Urinary bladder (tissue), 4 donors: Measurements from ENCODE around the gene HDLBP. TPM values are rescaled to one million over a fixed set of nuclear protein-coding genes. Genes with fewer than 3 reads are reported as not detected.
"Not testable (repeated sequence)": the region's sequence is repeated elsewhere in the genome, so short reads cannot be mapped to it uniquely, and the experiment has no call there.

Experiments
- DNase-seq: peaks from one replicate; pipeline ENCODE4 v3.0.0-alpha.2; 2015; ENCODE audit errors: extremely low spot score
- H3K27ac ChIP-seq: one replicate; pipeline ENCODE4 v1.5.1; 2013; ENCODE audit warnings: low read depth, mild to moderate bottlenecking, moderate library complexity
- H3K36me3 ChIP-seq: one replicate; pipeline ENCODE4 v1.6.1; 2013; ENCODE audit warnings: mild to moderate bottlenecking, moderate library complexity; ENCODE audit not compliant: insufficient read depth
- H3K4me1 ChIP-seq: one replicate; pipeline ENCODE4 v1.6.1; 2013; ENCODE audit warnings: mild to moderate bottlenecking, moderate library complexity; ENCODE audit not compliant: insufficient read depth
- H3K4me3 ChIP-seq: one replicate; pipeline ENCODE4 v1.5.1; 2013; ENCODE audit warnings: low read depth, low read length
- WGBS: extraction: QIAGEN DNeasy Blood & Tissue Kit; methylation state at CpG from one replicate; pipeline ENCODE4 v1.1.7; 2013; 5-methylcytosine and 5-hydroxymethylcytosine counted together
- polyA plus RNA-seq: library from polyadenylated mRNA; stranded (reverse); fragments of 200-250 nt; gene quantifications from one replicate; pipeline ENCODE4 v1.2.3, GENCODE V29; 2013
- total RNA-seq: library from RNA; depleted of rRNA; stranded (reverse); fragments of >200 nt; gene quantifications from one replicate; pipeline ENCODE4 v1.2.3, GENCODE V29; 2014
- donor health status: healthy with polysubstance abuse.
- donor health status: healthy.

HDLBP gene
- total and polyA plus RNA-seq, 2 donors, result 199 to 588 TPM

DNA sequence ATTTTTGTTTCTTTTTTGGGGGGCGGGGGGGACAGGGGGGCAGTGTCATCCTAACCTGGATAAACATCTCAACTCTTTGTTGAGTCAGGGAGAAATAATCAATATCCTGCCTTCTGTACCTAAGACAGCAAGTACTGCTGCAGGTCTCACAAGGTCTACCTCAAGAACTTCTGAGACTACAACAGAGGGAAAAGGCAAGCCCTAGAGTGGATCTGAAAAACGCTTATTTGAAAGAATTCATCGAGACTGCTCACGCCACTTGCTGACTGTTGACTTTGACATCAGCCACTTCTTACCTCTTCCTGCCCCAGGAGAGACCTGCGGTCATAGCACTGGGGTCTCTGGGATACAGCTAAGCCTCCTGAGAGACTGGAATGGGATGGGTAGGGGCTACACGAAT, 8.4 kb downstream of the HDLBP start:
- no peak for DNase-seq
- H3K36me3 ChIP-seq, result no peaks in the 10 kb centered on the region
- no peak overlapping the region for H3K27ac ChIP-seq
- 87% methylated on average over 6 of the region's 6 CpGs for WGBS
- H3K4me1 ChIP-seq, result peaks cover 3% of the 10 kb centered on the region
- H3K4me3 ChIP-seq, result no peak overlapping the region

DNA sequence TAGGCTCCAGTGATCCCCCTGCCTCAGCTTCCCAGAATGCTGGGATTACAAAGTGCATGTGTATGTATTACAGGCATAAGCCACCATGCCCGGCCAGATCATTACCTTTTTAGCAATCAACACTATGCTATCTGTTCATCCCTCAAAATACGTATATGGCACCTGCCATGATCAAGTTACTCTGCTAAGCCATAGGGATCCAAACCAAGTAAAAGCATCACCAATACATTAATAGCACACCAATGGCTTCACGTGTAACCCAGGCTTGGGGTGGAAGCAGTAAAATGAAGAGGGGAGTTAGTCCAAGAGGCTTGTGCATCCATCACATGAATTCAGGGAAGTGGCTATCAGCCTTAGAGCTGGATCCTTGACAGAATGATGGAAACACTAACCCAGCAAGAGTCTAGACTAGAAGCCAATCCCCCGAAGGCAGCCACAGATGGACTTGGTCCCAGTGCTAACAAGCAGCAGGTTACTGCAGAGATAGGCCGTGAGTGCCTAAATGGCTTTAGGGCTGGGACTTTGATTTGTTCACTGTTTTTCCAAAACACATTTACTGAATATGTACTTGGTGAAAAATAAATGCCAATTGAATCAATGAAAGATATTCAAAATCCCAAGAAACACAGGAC, 11.3 kb downstream of the HDLBP start:
- Histone ChIP-seq H3K4me3 (no peak overlapping the region), H3K27ac (no peak overlapping the region), H3K36me3 (no peaks in the 10 kb centered on the region), H3K4me1 (no peaks in the 10 kb centered on the region)
- DNase-seq, result no peak
- WGBS, result 86% methylated on average over 5 of the region's 5 CpGs

DNA sequence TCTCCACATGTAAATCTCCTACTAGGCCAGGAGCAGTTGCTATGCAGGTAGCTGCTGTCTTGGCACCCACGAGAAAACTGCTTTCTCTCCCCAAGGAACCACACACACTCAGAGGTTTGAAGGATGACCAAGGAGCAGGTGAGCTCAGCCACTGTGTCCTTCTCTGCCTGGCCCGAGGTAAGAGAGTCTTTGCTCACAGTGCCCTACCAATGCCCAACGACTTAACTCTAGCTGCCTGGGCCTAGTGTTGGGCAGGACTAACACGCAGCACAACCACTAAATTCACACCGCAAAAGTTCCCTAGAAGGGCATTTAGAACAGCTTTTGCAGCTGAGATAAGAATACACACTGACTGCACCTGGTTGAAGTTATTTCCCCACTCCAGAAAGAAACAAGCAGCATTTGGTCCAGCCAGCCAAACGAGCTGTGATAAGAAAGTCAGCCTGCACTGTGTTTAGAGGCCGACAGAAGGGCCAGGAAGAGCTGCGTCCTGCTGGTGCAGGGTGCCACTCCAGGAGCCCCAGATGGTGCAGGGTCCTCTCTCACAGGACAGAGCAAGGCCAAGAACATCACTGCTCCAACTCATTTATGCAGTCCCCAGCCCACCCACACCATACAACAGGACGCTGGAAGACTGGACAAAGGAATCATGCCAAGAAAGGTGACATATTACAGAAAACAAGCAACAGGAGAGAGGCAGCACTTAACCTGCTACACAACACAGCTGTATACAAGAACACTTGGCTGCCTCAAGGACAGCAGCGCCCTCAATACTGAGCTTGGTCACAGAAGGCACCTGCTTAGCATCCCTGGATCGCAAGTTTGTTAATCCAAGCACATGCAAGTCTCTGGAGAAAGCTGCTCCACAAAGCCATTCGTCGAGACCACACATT, 12.5 kb downstream of the HDLBP start:
- no peak overlapping the region for H3K27ac ChIP-seq
- no peak overlapping the region for H3K4me3 ChIP-seq
- no peaks in the 10 kb centered on the region for H3K4me1 ChIP-seq
- DNase-seq, result no peak
- WGBS, result 67% methylated on average over 13 of the region's 13 CpGs
- H3K36me3 ChIP-seq, result no peaks in the 10 kb centered on the region

DNA sequence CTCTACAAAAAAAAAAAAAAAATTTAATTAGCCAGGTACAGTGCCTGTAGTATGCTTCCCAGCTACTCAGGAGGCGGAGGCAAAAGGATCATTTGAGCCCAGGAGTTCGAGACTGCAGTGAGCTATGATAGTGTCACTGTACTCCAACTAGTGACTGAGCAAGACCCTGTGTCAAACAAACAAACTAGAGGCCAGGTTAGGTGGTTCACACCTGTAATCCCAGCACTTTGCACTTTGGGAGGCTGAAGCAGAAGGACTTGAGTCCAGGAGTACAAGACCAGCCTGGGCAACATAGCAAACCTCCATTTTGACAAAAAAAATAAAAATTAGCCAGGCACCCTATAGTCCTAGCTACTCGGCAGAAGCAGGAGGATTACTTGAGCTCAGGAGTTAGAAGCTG, 13.4 kb downstream of the HDLBP start:
- Histone ChIP-seq H3K36me3 (no peaks in the 10 kb centered on the region), H3K4me1 (no peaks in the 10 kb centered on the region), H3K27ac (no peak overlapping the region), H3K4me3 (no peak overlapping the region)
- DNase-seq, result no peak
- 89% methylated on average over 3 of the region's 3 CpGs for WGBS

DNA sequence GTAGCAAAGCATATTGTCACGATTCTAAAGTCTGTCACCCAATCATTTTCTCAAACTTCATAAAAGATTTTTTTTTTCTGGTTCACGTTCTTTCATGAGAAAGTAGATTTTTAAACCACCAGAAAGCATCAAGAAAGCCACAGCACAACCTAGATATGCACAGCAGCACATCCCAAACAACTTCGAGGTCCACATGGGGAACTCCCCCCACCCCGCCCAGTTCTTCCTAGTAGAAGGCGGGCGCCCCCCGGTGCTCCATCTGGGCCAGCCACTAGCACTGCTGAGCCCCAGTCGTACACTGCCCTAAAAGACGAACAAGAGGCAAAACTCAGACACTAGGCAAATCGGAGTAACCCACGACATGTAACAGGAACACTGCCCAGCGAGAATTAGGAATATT, 15.5 kb downstream of the HDLBP start:
- DNase-seq, result no peak
- 67% methylated on average over 12 of the region's 12 CpGs for WGBS
- H3K27ac ChIP-seq, result no peak overlapping the region
- H3K4me3 ChIP-seq, result no peak overlapping the region
- no peaks in the 10 kb centered on the region for H3K36me3 ChIP-seq
- H3K4me1 ChIP-seq, result no peaks in the 10 kb centered on the region

DNA sequence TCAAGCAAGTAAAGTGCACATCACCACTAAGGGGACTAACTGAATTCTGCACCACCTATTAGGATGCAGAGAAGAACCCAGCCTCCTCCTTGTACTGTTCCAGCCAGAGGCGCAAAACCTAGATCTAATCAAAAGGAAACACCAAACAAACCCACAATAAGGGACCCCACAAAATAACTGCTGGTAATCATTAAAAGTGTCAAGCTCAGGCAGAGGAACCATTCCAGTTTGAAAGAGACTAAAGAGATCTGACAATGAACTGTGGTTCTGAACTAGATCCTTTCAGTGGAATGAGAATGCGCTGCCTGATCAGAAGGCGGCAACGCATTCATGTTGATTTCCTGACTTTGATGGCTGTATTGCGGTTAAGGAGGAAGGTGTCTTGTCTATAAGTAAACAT, 16.8 kb downstream of the HDLBP start:
- Histone ChIP-seq H3K27ac (no peak overlapping the region), H3K36me3 (no peaks in the 10 kb centered on the region), H3K4me1 (no peaks in the 10 kb centered on the region), H3K4me3 (no peak overlapping the region)
- DNase-seq, result no peak
- WGBS, result 93% methylated on average over 5 of the region's 5 CpGs

DNA sequence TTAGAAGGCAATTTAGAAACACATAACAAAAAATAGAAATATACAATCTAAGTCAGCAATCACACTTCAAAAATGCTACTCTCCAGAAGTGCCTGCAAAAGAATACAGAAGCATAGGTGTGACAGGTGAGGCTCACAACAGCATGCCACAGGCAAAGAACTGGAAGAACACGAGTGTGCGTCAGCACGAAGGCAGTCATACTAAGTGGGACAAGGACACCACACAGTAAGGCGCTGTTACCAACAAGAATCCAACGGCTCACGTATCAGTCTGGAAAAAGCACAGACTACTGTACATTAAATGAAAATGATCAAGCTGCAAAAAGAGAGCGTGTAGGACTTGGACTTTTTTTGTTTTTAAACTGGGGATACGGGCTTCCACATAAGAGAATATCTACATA, 18.7 kb downstream of the HDLBP start:
- 89% methylated on average over 8 of the region's 8 CpGs for WGBS

DNA sequence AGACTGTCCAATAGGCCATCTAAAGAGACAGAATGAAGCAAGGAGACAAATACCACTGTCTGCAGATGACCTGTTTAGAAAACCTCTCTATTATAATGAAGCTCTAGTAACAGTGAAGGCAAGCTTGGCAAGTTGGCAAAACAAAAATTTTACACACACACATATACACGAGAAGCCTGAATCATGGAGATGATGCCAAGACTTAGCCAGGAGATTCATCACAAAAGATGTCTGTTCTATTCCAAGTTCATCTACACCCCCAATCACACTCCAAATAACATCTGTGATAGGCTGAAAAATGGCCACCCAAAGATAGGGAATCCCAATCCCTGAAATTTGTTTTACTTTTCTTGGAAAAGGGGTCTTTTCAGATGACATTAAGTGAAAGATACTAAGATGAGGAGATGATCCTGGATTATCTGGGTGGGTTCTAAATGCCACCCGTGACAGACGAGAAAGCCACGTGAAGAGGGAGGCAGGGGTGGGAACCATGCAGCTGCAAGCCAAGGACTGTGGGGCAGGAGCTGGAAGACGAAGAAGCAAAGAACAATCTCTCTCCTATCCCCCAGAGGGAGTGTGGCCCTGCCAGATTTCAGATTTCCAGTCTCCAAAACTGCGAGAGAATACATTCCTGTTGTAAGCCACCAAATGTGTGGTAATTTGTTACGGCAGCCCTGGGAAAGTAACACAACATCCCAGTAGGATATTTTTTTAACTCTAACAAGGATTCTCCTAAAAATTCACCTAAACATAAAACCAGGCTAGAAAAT, 20.0 kb downstream of the HDLBP start:
- no peaks in the 10 kb centered on the region for H3K4me1 ChIP-seq
- no peak overlapping the region for H3K4me3 ChIP-seq
- no peaks in the 10 kb centered on the region for H3K36me3 ChIP-seq
- H3K27ac ChIP-seq, result no peak overlapping the region
- 72% methylated on average over 7 of the region's 7 CpGs for WGBS
- no peak for DNase-seq

More for the DNA sequence above, 18.7 kb downstream of the HDLBP start:
- Histone ChIP-seq H3K4me1 (no peaks in the 10 kb centered on the region), H3K4me3 (no peak overlapping the region), H3K36me3 (no peaks in the 10 kb centered on the region), H3K27ac (no peak overlapping the region)
- no peak for DNase-seq

DNA sequence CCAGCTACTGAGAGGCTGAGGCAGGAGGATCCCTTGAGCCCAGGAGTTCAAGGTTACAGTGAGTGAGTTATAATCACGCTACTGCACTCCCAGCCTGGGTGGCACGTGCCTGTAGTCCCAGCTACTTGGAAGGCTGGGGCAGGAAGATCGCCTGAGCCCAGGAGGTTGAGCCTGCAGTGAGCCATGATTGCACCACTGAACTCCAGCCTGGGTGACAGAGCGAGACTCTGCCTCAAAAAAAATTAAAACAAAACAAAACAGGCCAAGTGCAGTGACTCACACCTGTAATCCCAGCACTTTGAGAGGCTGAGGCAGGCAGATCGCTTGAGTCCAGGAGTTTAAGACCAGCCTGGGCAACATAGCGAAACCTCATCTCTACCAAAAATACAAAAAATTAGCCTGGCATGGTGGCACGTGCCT, 22.1 kb downstream of the HDLBP start:
- DNase-seq, H3K36me3 ChIP-seq, H3K27ac ChIP-seq, H3K4me1 ChIP-seq, H3K4me3 ChIP-seq: not testable (repeated sequence)
- WGBS, result 85% methylated on average over 7 of the region's 7 CpGs

DNA sequence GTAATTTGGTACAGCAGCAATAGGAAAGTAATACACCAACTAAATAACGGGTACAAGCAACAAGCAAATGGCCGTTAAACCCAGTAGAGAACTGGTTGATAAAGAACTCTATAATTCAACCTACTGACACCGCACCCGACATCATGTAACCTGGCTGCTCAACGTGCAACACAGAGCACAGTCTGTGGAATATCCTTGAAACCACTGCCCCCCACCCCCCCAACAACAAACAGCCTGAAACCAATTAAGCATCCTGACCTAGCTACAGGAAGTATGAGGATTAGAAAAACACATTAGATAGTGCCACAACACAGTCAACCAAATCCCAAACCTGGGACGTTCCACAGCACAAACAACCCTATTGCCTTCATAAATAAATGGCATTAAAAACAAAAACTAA, 23.5 kb downstream of the HDLBP start:
- H3K4me1 ChIP-seq, result no peaks in the 10 kb centered on the region
- no peaks in the 10 kb centered on the region for H3K36me3 ChIP-seq
- no peak overlapping the region for H3K27ac ChIP-seq
- H3K4me3 ChIP-seq, result no peak overlapping the region
- DNase-seq, result no peak
- WGBS, result 64% methylated on average over 6 of the region's 6 CpGs

DNA sequence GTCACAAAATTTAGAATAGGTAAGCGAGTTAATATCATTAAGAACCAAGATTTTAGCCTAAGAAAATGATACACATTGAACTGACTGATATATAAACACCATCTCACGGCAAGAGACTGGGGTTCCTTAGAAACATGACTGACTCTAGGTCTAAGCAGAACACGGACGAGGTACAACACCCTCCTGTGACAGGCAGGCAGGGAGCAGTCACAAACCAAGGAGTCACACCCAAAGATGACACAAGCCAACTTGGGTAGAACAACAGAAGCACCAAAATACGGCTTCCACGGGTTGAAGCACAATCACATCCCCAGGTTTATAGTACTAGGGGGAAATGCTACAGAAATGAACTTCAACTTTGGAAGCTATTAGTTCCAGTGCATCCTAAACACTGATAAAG, 24.3 kb downstream of the HDLBP start:
- DNase-seq, result no peak
- WGBS, result 88% methylated on average over 6 of the region's 6 CpGs

DNA sequence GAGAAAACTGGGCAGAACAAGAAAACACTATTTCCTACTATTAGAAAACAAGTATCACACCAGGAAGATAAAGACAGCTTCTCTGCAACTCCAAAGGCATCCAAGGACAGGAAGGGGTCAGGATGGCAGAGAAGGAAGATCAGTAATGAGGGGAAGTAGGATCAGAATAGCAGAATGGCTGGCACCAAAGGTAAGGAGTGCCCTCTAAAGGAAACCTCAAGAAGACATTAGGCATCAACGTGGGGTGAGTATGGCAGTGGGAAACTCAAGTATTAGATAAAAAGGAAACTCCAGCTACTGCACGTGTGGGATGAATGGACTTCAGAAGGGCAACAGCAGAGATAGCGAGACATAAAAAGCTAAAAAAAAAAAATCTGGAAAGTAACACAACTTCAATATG, 25.9 kb downstream of the HDLBP start:
- no peaks in the 10 kb centered on the region for H3K36me3 ChIP-seq
- no peaks in the 10 kb centered on the region for H3K4me1 ChIP-seq
- 68% methylated on average over 3 of the region's 3 CpGs for WGBS

More for the DNA sequence above, 24.3 kb downstream of the HDLBP start:
- Histone ChIP-seq H3K36me3 (no peaks in the 10 kb centered on the region), H3K4me3 (no peak overlapping the region), H3K27ac (no peak overlapping the region), H3K4me1 (no peaks in the 10 kb centered on the region)

DNA sequence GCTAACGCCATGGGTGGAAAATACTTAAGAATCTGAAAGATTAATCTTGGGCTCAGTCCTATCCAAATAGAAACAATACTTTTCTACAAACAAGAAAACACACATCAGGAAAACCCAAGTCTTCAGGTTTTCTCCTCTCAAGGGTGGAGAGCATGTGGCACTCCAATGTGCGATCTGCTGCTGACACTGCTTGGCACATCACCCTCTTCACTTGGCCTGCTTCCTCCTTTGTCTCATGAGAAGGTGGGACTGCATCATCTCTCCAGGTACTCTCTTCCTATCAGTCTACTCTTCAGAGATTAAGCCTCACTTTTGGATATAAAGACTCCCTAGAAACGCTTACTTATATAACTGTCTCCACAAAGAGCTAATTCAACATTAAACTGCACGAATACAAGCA, 26.4 kb downstream of the HDLBP start:
- Histone ChIP-seq H3K36me3 (no peaks in the 10 kb centered on the region), H3K27ac (no peak overlapping the region), H3K4me3 (no peak overlapping the region), H3K4me1 (no peaks in the 10 kb centered on the region)
- DNase-seq, result no peak
- WGBS, result 53% methylated on average over 4 of the region's 4 CpGs

More for the DNA sequence above, 25.9 kb downstream of the HDLBP start:
- DNase-seq, result no peak
- H3K27ac ChIP-seq, result no peak overlapping the region
- H3K4me3 ChIP-seq, result no peak overlapping the region
